ENCODE data around the gene CSRP1.
"Not testable (repeated sequence)": the region's sequence is repeated elsewhere in the genome, so short reads cannot be mapped to it uniquely, and the experiment has no call there.

- not testable (repeated sequence) for TF ChIP-seq CTCF (IDR thresholded peaks at IDR 0.05); EZH2 (IDR thresholded peaks at IDR 0.05; ENCODE audit: borderline replicate concordance, insufficient read depth, low read depth, low read length, poor library complexity, severe bottlenecking)
Measured at GRCh38 chr1:201472321-201472720, 34.6 kb downstream of the CSRP1 start.
